ENCODE data around the gene BSG.
"Not testable (repeated sequence)": the region's sequence is repeated elsewhere in the genome, so short reads cannot be mapped to it uniquely, and the experiment has no call there.

The BSG gene

GRCh38 chr19:615619-616018, 43.2 kb downstream of the BSG start:
- FAIRE-seq (no peak), DNase-seq (ENCODE audit: insufficient read length) (no peak)
- TF ChIP-seq TAF1 (IDR thresholded peaks at IDR 0.05; ENCODE audit: borderline replicate concordance, low read depth, low read length) (no peak), POLR2A (IDR thresholded peaks at IDR 0.05; ENCODE audit: low read depth, low read length) (no peak), POLR2AphosphoS5 (IDR thresholded peaks at IDR 0.05; ENCODE audit: low read depth, low read length) (no peak)

DNA sequence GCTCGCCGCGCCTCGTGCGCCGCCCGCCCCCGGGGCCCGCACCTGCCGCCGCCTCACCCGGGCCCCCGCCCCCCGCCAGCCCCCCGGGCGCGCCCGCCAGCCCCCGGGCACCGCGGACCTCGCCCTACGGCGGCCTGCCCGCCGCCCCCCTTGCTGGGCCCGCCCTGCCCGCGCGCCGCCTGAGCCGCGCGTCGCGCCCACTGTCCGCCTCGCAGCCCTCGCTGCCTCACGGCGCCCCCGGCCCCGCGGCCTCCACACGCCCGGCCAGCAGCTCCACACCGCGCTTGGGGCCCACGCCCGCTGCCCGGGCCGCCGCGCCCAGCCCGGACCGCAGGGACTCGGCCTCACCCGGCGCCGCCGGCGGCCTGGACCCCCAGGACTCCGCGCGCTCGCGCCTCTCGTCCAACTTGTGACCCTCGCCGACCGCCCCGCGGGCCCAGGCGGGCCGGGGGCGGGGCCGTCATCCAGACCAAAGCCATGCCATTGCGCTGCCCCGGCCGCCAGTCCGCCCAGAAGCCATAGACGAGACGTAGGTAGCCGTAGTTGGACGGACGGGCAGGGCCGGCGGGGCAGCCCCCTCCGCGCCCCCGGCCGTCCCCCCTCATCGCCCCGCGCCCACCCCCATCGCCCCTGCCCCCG, 43.8 kb downstream of the BSG start:
- TF ChIP-seq POLR2A (IDR thresholded peaks at IDR 0.05; ENCODE audit: low read depth, low read length) = no peak
- no peak for FAIRE-seq
- no peak for DNase-seq (ENCODE audit: insufficient read length)

DNA sequence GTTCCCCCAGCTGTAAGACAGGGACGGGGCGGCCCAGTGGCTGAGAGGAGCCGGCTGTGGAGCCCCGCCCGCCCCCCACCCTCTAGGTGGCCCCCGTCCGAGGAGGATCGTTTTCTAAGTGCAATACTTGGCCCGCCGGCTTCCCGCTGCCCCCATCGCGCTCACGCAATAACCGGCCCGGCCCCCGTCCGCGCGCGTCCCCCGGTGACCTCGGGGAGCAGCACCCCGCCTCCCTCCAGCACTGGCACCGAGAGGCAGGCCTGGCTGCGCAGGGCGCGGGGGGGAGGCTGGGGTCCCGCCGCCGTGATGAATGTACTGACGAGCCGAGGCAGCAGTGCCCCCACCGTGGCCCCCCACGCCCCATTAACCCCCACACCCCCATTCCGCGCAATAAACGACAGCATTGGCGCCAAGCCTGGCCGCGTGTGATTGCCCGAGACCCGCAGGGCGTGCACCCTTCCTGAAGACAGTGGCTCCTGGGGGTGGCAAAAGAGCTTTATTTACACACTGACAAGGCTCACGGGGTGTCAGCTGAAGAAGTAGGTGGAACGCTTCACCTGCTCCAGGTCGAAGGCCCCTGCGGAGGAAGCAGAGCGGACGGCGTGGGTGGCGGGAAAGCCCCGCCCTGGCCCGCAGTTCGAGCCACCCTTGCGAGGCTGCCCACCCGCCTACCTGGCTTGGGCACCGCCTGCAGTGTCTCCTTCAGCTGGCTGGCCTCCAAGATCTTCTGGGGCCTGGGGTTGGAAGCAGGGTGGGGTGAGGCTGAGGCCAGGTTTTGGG, 44.5 kb downstream of the BSG start:
- TF ChIP-seq POLR2A (IDR thresholded peaks at IDR 0.05; ENCODE audit: low read depth, low read length) = no peak
- TF ChIP-seq TAF1 (IDR thresholded peaks at IDR 0.05; ENCODE audit: borderline replicate concordance, low read depth, low read length) = no peak
- no peak for TF ChIP-seq POLR2AphosphoS5 (IDR thresholded peaks at IDR 0.05; ENCODE audit: low read depth, low read length)
- no peak for DNase-seq (ENCODE audit: insufficient read length)
- no peak for FAIRE-seq

DNA sequence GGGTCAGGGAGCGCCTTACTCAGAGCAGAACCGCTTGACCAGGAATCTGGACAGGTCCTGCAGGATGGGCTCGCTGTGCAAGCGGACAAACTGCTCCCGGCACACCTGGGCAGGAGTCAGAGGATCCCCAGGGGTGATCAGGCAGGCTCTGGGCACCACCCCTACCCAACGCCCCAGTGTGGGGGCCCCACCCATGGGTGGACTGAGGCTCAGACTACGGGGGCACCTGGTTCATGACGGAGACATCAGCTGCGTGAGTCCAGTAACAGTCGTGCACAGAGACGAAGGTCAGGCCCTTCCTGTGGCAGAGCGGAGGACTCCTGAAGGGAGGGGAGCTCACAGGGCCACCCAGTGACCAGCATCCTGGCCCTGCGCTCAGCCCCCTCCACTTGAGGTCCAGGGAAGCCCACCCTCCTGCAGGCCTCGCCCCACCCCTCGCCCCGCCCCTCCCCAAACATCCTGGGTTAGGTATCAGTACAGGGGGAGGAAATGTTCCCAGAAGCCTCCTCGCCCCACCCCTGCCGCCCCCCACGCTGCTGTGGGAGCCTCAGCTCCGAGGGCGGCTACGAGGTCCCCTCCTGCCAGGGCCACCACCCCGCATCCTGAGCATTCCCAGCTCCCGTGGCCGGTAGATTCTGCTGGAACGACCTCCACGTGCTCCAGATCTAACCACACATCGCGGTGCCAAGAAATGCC, 45.3 kb downstream of the BSG start:
- TF ChIP-seq TAF1 (IDR thresholded peaks at IDR 0.05; ENCODE audit: borderline replicate concordance, low read depth, low read length) (no peak), POLR2A (IDR thresholded peaks at IDR 0.05; ENCODE audit: low read depth, low read length) (no peak), POLR2AphosphoS5 (IDR thresholded peaks at IDR 0.05; ENCODE audit: low read depth, low read length) (no peak)
- FAIRE-seq (no peak), DNase-seq (ENCODE audit: insufficient read length) (no peak)

GRCh38 chr19:618247-618619, 45.8 kb downstream of the BSG start:
- FAIRE-seq = no peak

GRCh38 chr19:618674-619285, 46.4 kb downstream of the BSG start:
- no peak for DNase-seq (ENCODE audit: insufficient read length)
- no peak for TF ChIP-seq TAF1 (IDR thresholded peaks at IDR 0.05; ENCODE audit: borderline replicate concordance, low read depth, low read length)
- TF ChIP-seq POLR2A (IDR thresholded peaks at IDR 0.05; ENCODE audit: low read depth, low read length) = no peak
- no peak for TF ChIP-seq POLR2AphosphoS5 (IDR thresholded peaks at IDR 0.05; ENCODE audit: low read depth, low read length)
- FAIRE-seq = no peak

More at GRCh38 chr19:618247-618619, 45.8 kb downstream of the BSG start:
- TF ChIP-seq TAF1 (IDR thresholded peaks at IDR 0.05; ENCODE audit: borderline replicate concordance, low read depth, low read length) (no peak), POLR2AphosphoS5 (IDR thresholded peaks at IDR 0.05; ENCODE audit: low read depth, low read length) (no peak), POLR2A (IDR thresholded peaks at IDR 0.05; ENCODE audit: low read depth, low read length) (no peak)
- no peak for DNase-seq (ENCODE audit: insufficient read length)

GRCh38 chr19:619286-620002, 47.0 kb downstream of the BSG start:
- FAIRE-seq (no peak), DNase-seq (ENCODE audit: insufficient read length) (no peak)
- no peak for TF ChIP-seq TAF1 (IDR thresholded peaks at IDR 0.05; ENCODE audit: borderline replicate concordance, low read depth, low read length)
- no peak for TF ChIP-seq POLR2A (IDR thresholded peaks at IDR 0.05; ENCODE audit: low read depth, low read length)
- no peak for TF ChIP-seq POLR2AphosphoS5 (IDR thresholded peaks at IDR 0.05; ENCODE audit: low read depth, low read length)

- FAIRE-seq = no peak
- no peak for DNase-seq (ENCODE audit: insufficient read length)
- TF ChIP-seq POLR2A (IDR thresholded peaks at IDR 0.05; ENCODE audit: low read depth, low read length) = no peak
- TF ChIP-seq POLR2AphosphoS5 (IDR thresholded peaks at IDR 0.05; ENCODE audit: low read depth, low read length) = no peak
- TF ChIP-seq TAF1 (IDR thresholded peaks at IDR 0.05; ENCODE audit: borderline replicate concordance, low read depth, low read length) = no peak
Observed at GRCh38 chr19:620166-620862, 47.9 kb downstream of the BSG start.

GRCh38 chr19:621191-621590, 48.8 kb downstream of the BSG start:
- DNase-seq (ENCODE audit: insufficient read length); FAIRE-seq: not testable (repeated sequence)

GRCh38 chr19:621819-622218, 49.4 kb downstream of the BSG start:
- DNase-seq (ENCODE audit: insufficient read length) (no peak), FAIRE-seq (no peak)
- TF ChIP-seq POLR2AphosphoS5 (IDR thresholded peaks at IDR 0.05; ENCODE audit: low read depth, low read length) = no peak
- TF ChIP-seq TAF1 (IDR thresholded peaks at IDR 0.05; ENCODE audit: borderline replicate concordance, low read depth, low read length) = no peak
- TF ChIP-seq POLR2A (IDR thresholded peaks at IDR 0.05; ENCODE audit: low read depth, low read length) = no peak

GRCh38 chr19:622666-623065, 50.3 kb downstream of the BSG start:
- TF ChIP-seq TAF1 (IDR thresholded peaks at IDR 0.05; ENCODE audit: borderline replicate concordance, low read depth, low read length) (no peak), POLR2AphosphoS5 (IDR thresholded peaks at IDR 0.05; ENCODE audit: low read depth, low read length) (no peak), POLR2A (IDR thresholded peaks at IDR 0.05; ENCODE audit: low read depth, low read length) (no peak)
- DNase-seq (ENCODE audit: insufficient read length) = no peak
- FAIRE-seq = no peak
